GM18907 (cell line): ENCODE results near the gene PLEKHG1.
A peak's percentile ranks its signal among the peaks of the same experiment; 100 is the strongest.

Experiments used
- ATAC-seq: cut with Tn5 transposase; IDR thresholded peaks from one replicate; pipeline ENCODE4 v1.9.1; 2021; ENCODE audit warnings: mild to moderate bottlenecking, moderate library complexity; ENCODE audit not compliant: unreplicated experiment

Gene PLEKHG1

DNA sequence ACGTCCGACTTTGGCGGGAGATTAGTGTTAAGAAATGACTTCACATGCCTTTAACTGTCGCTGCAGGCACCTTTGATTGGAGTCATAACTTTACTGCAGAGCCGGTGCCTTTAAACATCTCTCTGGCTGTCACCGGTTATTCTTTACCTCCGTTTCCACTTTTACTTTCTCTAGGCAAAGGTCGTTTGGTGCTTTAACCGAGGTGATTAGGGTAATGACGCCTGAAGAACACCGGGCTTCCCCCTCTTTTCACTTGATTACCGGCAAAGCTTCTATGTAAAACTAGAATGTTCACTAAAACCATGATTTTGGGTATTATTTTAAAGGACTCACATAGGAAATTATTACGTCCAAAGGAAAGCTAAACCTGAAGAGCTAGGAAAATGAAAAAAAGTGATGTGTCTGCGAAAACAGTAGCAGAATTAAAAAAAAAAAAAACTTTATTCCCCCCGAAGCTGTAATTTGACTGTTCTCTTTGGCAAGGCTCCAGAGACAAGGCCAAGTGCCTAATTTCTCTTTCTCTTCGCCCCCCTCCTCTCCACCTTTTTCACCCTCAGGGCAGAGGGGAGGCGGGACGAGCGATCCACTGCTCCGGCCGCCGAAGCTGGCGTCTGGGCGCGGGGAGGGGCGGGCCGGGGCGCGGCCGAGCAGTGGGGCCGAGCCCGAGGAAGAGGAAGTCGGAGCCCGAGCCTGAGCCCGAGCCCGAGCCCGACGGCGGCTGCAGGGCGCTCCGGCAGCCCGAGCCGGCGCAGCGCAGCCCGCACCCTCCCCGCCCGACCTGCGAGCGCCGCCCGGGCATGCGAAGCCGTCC lies at the start of gene PLEKHG1:
Gene PLEKHG1 (plus strand): TSS at position 687 of the 811 bp plus-strand sequence. CDS start 133,797 bp downstream, outside the sequence.
- ATAC-seq, result peak; percentile 70

GRCh38 chr6:150550244-150550643 lies 49.4 kb upstream of the PLEKHG1 start:
- no peak for ATAC-seq

- no peak for ATAC-seq
Measured at GRCh38 chr6:150557043-150557599, 42.6 kb upstream of the PLEKHG1 start.

DNA sequence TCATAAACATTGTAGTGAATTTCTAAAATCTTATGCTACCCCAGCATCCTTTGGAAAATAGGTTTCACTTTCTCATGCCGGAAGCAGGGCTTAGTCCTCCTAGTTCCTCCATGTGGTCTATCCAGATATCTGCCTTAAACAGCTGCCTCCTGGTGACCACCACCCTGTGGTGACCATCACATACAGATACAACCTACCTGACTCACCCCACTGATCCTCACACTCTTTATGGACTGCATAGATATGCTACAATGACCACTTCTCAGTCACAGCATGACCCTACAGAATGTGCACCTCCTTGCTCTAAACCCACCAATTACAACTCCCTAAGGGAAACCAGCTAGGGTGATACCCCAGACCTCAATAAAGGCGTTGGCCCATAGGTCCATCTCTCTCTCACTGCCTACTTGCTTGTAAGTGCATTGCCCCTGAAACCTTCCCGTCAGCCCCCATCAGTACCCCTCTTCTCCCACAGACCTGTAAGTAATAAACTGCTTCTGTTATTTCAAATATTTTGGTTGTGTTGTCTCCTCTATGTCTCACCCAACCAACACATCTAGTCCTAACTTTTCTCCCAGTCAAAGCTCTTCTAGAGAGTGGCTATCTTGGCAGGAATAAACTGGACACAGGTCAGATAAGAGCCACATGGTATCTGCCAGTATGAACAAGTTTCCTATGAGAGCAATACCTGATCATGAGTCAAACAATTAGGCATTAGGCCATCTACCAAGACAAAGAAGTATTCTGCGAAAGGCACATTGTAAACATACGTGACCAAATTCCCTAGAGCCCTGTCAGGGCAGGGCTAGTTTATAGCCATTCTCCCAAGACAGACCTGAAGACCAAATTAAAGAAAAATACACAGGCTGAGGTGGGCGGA lies 39.4 kb upstream of the PLEKHG1 start:
- ATAC-seq, result no peak

GRCh38 chr6:150560884-150561219 lies 38.8 kb upstream of the PLEKHG1 start:
- ATAC-seq, result no peak

GRCh38 chr6:150565945-150566344 lies 33.7 kb upstream of the PLEKHG1 start:
- no peak for ATAC-seq

DNA sequence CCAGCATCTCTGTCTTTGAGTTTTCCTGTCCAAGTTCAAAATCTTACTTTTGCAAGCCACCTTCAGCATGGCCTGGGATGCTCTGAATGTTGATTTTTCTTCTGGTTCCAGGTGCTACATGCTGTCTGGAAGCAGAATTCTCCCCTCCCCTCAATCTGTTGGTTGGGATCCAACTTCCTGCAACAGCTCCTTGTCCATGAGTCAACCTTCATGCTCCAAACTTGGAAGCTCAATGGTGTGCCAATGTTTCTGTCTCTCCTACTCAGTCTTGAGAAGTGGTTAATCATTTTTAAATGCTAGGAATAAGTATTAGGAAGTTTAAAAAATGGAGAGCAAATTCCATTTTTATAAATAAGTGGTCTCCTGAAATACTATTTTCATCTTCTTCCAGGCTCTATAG lies 33.2 kb upstream of the PLEKHG1 start:
- no peak for ATAC-seq

DNA sequence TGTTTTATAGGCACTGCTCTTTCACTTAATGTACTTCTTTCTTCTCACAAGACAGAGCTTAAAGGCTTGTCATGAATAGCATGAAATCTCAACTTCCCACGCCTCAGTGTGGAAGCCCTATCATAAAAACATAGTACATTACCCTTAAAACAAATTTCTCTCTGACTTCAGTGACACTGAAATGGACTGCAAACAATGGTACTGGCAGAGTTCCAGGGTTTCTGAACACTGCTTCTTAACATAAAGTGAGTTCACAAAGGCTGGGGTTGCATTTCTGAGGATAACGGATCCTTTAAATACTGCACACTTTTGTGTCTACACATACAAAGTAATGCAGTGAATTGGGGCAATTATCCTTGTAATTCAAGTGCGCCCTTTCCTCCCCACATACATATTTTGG lies 32.3 kb upstream of the PLEKHG1 start:
- no peak for ATAC-seq

- no peak for ATAC-seq
Measured at GRCh38 chr6:150567823-150568383, 31.8 kb upstream of the PLEKHG1 start.

DNA sequence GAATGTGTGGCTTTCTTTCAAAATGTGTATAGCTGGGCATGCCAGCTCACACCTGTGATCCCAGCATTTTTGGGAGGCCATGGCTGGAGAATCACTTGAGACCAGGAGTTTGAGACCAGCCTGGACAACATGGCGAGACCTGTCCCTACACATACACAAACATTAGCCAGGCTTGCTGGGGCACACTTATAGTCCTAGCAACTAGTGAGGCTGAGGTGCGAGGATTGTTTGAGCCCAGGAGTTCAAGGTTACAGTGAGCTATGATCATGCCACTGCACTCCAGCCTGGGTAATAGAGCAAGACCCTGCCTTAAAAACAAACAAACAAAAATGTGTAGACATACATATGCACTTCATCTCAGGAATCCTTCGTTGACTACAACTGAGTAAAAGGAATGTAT lies 31.1 kb upstream of the PLEKHG1 start:
- ATAC-seq, result no peak

- ATAC-seq, result no peak
Measured at GRCh38 chr6:150569161-150569560, 30.5 kb upstream of the PLEKHG1 start.

DNA sequence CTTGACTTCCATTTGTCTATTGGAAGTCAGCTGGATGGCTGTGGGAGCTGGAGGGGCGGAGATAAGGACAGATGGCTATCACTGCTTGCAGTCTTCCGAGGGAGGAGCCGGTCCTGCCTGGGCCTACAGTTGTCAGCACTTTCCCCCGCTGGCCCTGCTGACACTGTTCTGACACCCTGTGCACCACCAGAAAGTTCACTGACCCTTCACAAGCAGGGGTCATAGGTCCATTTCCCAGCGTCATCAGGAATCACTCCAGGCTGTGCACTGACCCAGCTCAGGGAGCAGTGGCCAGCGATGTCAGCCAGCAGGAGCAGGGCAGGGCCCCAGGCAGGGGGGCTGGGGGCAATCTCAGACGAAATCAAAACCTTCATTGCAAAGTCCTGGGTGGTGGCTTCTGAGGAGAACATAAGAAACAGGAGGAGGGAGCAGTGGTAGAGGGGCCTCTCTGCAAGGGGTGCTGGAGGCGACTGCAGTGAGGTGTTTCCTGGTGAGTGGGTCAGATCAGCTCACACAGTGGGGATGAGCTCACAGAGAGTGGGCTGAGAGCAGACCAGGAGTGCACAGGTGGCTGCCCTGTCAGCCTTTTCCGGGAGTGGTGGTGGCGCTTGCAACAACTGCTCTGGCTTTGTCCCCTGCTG lies 26.5 kb upstream of the PLEKHG1 start:
- ATAC-seq, result no peak

DNA sequence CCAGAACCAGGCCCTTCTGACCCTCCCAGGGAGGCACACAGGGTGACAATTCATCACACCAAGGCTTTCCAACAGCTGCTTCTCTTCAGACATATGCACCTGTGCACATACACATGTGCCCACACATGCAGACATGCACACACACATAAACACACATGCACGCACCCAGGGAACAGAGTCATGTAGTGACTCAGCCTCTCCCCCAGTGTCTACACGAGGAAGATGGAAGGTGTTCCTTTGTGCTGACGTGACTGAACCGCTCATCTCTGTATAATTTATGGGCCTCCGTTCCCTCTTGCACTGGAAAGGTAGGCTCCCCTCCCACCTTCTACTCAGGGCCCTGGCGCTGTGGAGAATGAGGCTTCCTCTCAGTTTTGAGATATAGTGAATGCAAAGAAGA lies 23.8 kb upstream of the PLEKHG1 start:
- no peak for ATAC-seq

GRCh38 chr6:150576651-150577226 lies 22.9 kb upstream of the PLEKHG1 start:
- ATAC-seq, result no peak

- no peak for ATAC-seq
Measured at GRCh38 chr6:150579611-150580010, 20.1 kb upstream of the PLEKHG1 start.

- no peak for ATAC-seq
Measured at GRCh38 chr6:150580489-150580888, 19.2 kb upstream of the PLEKHG1 start.

DNA sequence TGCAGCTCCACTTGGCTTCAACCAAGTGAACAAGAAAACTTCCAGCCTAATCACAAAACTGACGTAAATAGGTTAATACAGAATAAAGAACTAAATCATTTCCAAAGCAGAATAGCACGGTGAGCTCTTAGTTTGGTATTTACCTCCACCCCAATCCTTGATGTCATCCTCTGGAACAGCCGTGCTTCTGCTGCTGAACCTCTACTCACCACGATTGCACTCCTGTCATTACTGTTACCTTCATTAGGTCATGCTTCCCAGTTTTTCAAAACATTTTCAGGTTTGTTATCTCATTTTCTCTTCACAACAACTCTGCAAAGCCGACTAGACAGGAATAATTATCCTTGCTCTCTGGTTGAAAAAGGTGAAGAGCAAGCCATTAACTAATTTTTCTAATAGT lies 15.6 kb upstream of the PLEKHG1 start:
- ATAC-seq, result no peak

- ATAC-seq, result no peak
Measured at GRCh38 chr6:150584596-150584995, 15.1 kb upstream of the PLEKHG1 start.

DNA sequence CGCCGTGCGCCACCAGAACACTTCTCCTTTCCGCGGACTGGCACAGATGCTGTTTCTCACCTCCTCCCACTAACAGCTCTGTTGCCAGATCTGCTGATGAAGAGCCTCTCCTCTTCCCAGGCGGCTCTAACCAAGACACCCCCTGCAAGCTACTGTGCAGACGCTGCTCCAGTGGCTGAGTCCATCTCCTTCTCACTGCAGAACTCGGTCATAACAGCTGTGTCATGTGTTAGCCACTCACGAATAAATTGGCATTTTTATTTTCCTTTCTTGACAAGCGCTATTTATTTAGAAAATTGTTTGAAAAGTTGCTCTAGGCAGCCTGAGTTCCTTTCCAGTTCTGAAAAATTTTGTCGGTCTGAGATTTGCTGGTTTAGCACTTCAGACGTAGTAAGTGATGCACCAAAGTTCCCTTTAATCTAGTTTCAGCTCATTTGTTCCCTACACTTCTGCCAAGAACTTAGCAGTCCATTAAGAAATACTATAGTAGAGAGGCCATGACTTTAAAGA lies 12.8 kb upstream of the PLEKHG1 start:
- no peak for ATAC-seq

DNA sequence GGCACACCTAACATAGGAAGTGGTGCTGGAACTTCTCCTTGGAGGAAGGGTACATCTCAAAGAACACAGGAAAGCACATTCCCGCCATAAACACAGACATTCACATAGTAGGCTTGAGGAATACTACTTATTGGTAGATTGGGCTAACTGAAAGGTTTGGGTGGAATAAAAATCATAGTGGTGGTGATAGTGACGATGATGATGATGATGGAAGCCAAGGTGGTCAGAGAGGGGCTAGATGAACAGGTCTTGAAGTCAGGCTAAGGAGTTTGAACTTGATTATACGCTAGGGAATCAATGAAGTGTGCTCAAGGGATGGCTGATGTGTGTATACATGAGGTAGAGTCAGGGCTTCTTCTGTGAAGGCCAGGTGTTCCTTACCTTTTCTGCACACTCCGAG lies 12.0 kb upstream of the PLEKHG1 start:
- ATAC-seq, result no peak
